ENCODE results near the gene GRAMD1B.

GRAMD1B gene

GRCh38 chr11:123521001-123521400 lies 90.9 kb downstream of the GRAMD1B start:
- no peak overlapping the region for H2AFZ ChIP-seq (ENCODE audit: low read length, unreplicated experiment)
- peaks cover 42% of the 10 kb centered on the region for H3K27me3 ChIP-seq (ENCODE audit: insufficient read depth, low read length)
- peaks cover 5% of the 10 kb centered on the region for H3K4me1 ChIP-seq (ENCODE audit: control insufficient read depth, insufficient read depth, low read length, unreplicated experiment)
- no peaks in the 10 kb centered on the region for H3K79me2 ChIP-seq (ENCODE audit: control insufficient read depth, insufficient read depth, low read length, unreplicated experiment)
- H3K27ac ChIP-seq (ENCODE audit: low read depth, low read length) = no peak overlapping the region
- no peaks in the 10 kb centered on the region for H3K36me3 ChIP-seq (ENCODE audit: insufficient read depth, low read length)
- no peak overlapping the region for H3K4me3 ChIP-seq (ENCODE audit: low read depth, low read length)

DNA sequence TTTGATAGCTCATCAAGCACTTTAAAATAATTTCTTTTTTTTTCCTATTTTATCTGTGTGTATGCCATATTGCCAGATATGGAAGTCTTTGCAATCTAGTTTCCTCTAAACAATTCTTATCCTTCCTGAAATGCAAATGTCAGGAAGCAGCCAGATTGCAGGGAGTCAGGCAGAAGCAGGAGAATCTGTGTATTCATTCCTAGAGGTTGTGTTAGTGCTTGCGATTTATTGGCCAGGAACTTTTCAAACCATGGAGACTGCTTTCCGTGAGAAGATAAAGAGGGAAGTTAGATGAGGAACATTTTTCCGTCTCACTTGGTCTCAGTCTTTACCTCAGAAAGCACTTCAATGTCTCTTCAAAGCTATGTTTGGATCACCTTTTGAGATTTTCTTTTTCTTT lies 91.9 kb downstream of the GRAMD1B start:
- H3K4me1 ChIP-seq (ENCODE audit: control insufficient read depth, insufficient read depth, low read length, unreplicated experiment) = peaks cover 5% of the 10 kb centered on the region
- H3K27ac ChIP-seq (ENCODE audit: low read depth, low read length) = no peak overlapping the region
- no peaks in the 10 kb centered on the region for H3K79me2 ChIP-seq (ENCODE audit: control insufficient read depth, insufficient read depth, low read length, unreplicated experiment)
- no peaks in the 10 kb centered on the region for H3K36me3 ChIP-seq (ENCODE audit: insufficient read depth, low read length)
- H3K27me3 ChIP-seq (ENCODE audit: insufficient read depth, low read length) = peaks cover 42% of the 10 kb centered on the region
- H3K4me3 ChIP-seq (ENCODE audit: low read depth, low read length) = no peak overlapping the region
- no peak overlapping the region for H2AFZ ChIP-seq (ENCODE audit: low read length, unreplicated experiment)

GRCh38 chr11:123523539-123523938 lies 93.5 kb downstream of the GRAMD1B start:
- no peak overlapping the region for H3K27ac ChIP-seq (ENCODE audit: low read depth, low read length)
- no peak overlapping the region for H2AFZ ChIP-seq (ENCODE audit: low read length, unreplicated experiment)
- peaks cover 38% of the 10 kb centered on the region for H3K27me3 ChIP-seq (ENCODE audit: insufficient read depth, low read length)
- H3K4me3 ChIP-seq (ENCODE audit: low read depth, low read length) = no peak overlapping the region
- H3K36me3 ChIP-seq (ENCODE audit: insufficient read depth, low read length) = no peaks in the 10 kb centered on the region
- H3K79me2 ChIP-seq (ENCODE audit: control insufficient read depth, insufficient read depth, low read length, unreplicated experiment) = no peaks in the 10 kb centered on the region
- H3K4me1 ChIP-seq (ENCODE audit: control insufficient read depth, insufficient read depth, low read length, unreplicated experiment) = peaks cover 5% of the 10 kb centered on the region

GRCh38 chr11:123525097-123525496 lies 95.0 kb downstream of the GRAMD1B start:
- Histone ChIP-seq H3K4me1 (ENCODE audit: control insufficient read depth, insufficient read depth, low read length, unreplicated experiment) (no peaks in the 10 kb centered on the region), H3K79me2 (ENCODE audit: control insufficient read depth, insufficient read depth, low read length, unreplicated experiment) (no peaks in the 10 kb centered on the region), H3K27ac (ENCODE audit: low read depth, low read length) (no peak overlapping the region), H3K27me3 (ENCODE audit: insufficient read depth, low read length) (peaks cover 29% of the 10 kb centered on the region), H3K36me3 (ENCODE audit: insufficient read depth, low read length) (no peaks in the 10 kb centered on the region), H3K4me3 (ENCODE audit: low read depth, low read length) (peak overlapping the region; percentile 47; the same call in 1 of the 2 replicates), H2AFZ (ENCODE audit: low read length, unreplicated experiment) (no peak overlapping the region)

- Histone ChIP-seq H2AFZ (ENCODE audit: low read length, unreplicated experiment) (no peak overlapping the region), H3K4me1 (ENCODE audit: control insufficient read depth, insufficient read depth, low read length, unreplicated experiment) (no peaks in the 10 kb centered on the region), H3K79me2 (ENCODE audit: control insufficient read depth, insufficient read depth, low read length, unreplicated experiment) (no peaks in the 10 kb centered on the region), H3K4me3 (ENCODE audit: low read depth, low read length) (peak overlapping the region; percentile 47), H3K27me3 (ENCODE audit: insufficient read depth, low read length) (peaks cover 29% of the 10 kb centered on the region), H3K27ac (ENCODE audit: low read depth, low read length) (no peak overlapping the region), H3K36me3 (ENCODE audit: insufficient read depth, low read length) (no peaks in the 10 kb centered on the region)
Observed at GRCh38 chr11:123525511-123525918, 95.4 kb downstream of the GRAMD1B start.

DNA sequence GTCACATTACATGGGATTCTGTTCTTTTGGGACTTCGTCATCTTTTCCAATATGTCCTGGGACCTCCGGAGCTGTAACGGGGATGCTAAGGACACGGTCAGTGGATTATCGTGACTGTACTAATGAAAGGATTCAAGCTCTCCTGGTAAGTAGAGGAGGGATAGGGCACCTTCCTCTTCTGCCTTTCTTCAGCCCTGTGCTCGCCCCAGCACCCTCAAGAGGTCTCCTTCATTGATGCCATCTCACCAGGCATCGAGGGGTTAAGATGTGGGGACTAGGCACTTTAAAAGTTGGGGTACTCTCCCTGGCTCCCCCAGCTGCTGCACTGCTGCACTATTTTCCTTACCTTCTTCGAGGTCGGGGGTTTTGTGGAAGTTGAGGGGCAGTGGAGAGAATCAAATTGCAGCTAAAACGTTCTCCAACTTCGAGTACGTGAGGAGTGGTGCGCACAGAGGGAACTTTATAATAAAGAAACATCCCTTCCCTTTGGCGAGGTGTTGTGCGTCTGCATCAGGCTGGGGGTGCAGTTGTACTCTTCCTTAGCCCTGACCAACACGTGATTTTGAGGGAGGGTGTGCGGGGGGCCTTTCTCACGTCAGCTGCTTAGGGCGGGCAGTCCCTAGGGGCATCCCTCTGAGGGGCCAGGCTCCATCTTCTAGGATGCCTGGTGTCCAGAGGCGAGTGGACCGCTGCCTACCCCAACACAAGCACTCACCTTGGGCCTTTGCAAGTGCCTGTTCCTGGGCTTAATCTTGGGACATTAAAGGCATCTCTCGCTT lies 96.1 kb downstream of the GRAMD1B start:
- Histone ChIP-seq H3K4me1 (ENCODE audit: control insufficient read depth, insufficient read depth, low read length, unreplicated experiment) (no peaks in the 10 kb centered on the region), H3K27me3 (ENCODE audit: insufficient read depth, low read length) (peaks cover 29% of the 10 kb centered on the region), H3K27ac (ENCODE audit: low read depth, low read length) (no peak overlapping the region), H3K4me3 (ENCODE audit: low read depth, low read length) (peak overlapping the region; percentile 47; the same call in 1 of the 2 replicates), H3K36me3 (ENCODE audit: insufficient read depth, low read length) (no peaks in the 10 kb centered on the region), H3K79me2 (ENCODE audit: control insufficient read depth, insufficient read depth, low read length, unreplicated experiment) (no peaks in the 10 kb centered on the region), H2AFZ (ENCODE audit: low read length, unreplicated experiment) (no peak overlapping the region)

DNA sequence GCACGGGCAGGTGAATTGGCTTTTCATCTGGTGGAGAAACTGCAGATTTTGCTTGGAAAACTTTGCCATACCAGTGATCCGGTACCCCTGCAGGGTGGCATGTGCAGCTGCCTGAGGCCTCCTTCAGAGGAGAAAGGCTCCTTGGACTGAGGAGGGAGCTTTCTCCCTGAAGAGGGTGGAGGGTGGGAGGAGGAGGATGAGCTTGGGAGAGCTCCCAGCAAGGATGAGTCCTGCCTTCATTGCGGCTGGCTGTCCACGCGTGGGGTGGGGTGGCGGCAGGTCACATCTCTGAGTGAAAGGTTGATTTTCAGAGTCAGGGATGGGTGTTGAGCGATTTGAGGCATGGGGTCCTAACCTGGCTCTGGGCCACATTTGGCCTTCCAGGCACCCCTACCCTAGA lies 96.8 kb downstream of the GRAMD1B start:
- Histone ChIP-seq H3K27ac (ENCODE audit: low read depth, low read length) (no peak overlapping the region), H3K79me2 (ENCODE audit: control insufficient read depth, insufficient read depth, low read length, unreplicated experiment) (no peaks in the 10 kb centered on the region), H3K27me3 (ENCODE audit: insufficient read depth, low read length) (peaks cover 29% of the 10 kb centered on the region), H3K4me3 (ENCODE audit: low read depth, low read length) (no peak overlapping the region), H2AFZ (ENCODE audit: low read length, unreplicated experiment) (no peak overlapping the region), H3K4me1 (ENCODE audit: control insufficient read depth, insufficient read depth, low read length, unreplicated experiment) (no peaks in the 10 kb centered on the region), H3K36me3 (ENCODE audit: insufficient read depth, low read length) (no peaks in the 10 kb centered on the region)

- no peak overlapping the region for H2AFZ ChIP-seq (ENCODE audit: low read length, unreplicated experiment)
- no peak overlapping the region for H3K4me3 ChIP-seq (ENCODE audit: low read depth, low read length)
- H3K79me2 ChIP-seq (ENCODE audit: control insufficient read depth, insufficient read depth, low read length, unreplicated experiment) = no peaks in the 10 kb centered on the region
- peaks cover 29% of the 10 kb centered on the region for H3K27me3 ChIP-seq (ENCODE audit: insufficient read depth, low read length)
- H3K27ac ChIP-seq (ENCODE audit: low read depth, low read length) = no peak overlapping the region
- no peaks in the 10 kb centered on the region for H3K4me1 ChIP-seq (ENCODE audit: control insufficient read depth, insufficient read depth, low read length, unreplicated experiment)
- no peaks in the 10 kb centered on the region for H3K36me3 ChIP-seq (ENCODE audit: insufficient read depth, low read length)
Observed at GRCh38 chr11:123527526-123527925, 97.5 kb downstream of the GRAMD1B start.

GRCh38 chr11:123527947-123528346 lies 97.9 kb downstream of the GRAMD1B start:
- Histone ChIP-seq H3K27ac (ENCODE audit: low read depth, low read length) (no peak overlapping the region), H2AFZ (ENCODE audit: low read length, unreplicated experiment) (no peak overlapping the region), H3K4me3 (ENCODE audit: low read depth, low read length) (no peak overlapping the region), H3K79me2 (ENCODE audit: control insufficient read depth, insufficient read depth, low read length, unreplicated experiment) (no peaks in the 10 kb centered on the region), H3K4me1 (ENCODE audit: control insufficient read depth, insufficient read depth, low read length, unreplicated experiment) (no peaks in the 10 kb centered on the region), H3K36me3 (ENCODE audit: insufficient read depth, low read length) (no peaks in the 10 kb centered on the region), H3K27me3 (ENCODE audit: insufficient read depth, low read length) (peaks cover 29% of the 10 kb centered on the region)

- Histone ChIP-seq H2AFZ (ENCODE audit: low read length, unreplicated experiment) (no peak overlapping the region), H3K79me2 (ENCODE audit: control insufficient read depth, insufficient read depth, low read length, unreplicated experiment) (no peaks in the 10 kb centered on the region), H3K27ac (ENCODE audit: low read depth, low read length) (no peak overlapping the region), H3K27me3 (ENCODE audit: insufficient read depth, low read length) (peaks cover 9% of the 10 kb centered on the region), H3K4me3 (ENCODE audit: low read depth, low read length) (no peak overlapping the region), H3K4me1 (ENCODE audit: control insufficient read depth, insufficient read depth, low read length, unreplicated experiment) (no peaks in the 10 kb centered on the region), H3K36me3 (ENCODE audit: insufficient read depth, low read length) (no peaks in the 10 kb centered on the region)
Observed at GRCh38 chr11:123531325-123531724, 101.3 kb downstream of the GRAMD1B start.

- no peak overlapping the region for H2AFZ ChIP-seq (ENCODE audit: low read length, unreplicated experiment)
- no peaks in the 10 kb centered on the region for H3K79me2 ChIP-seq (ENCODE audit: control insufficient read depth, insufficient read depth, low read length, unreplicated experiment)
- H3K4me3 ChIP-seq (ENCODE audit: low read depth, low read length) = no peak overlapping the region
- H3K36me3 ChIP-seq (ENCODE audit: insufficient read depth, low read length) = no peaks in the 10 kb centered on the region
- no peak overlapping the region for H3K27ac ChIP-seq (ENCODE audit: low read depth, low read length)
- no peaks in the 10 kb centered on the region for H3K4me1 ChIP-seq (ENCODE audit: control insufficient read depth, insufficient read depth, low read length, unreplicated experiment)
- 0 out of 2 replicates have a peak, but pooled peaks cover 2% of the 10 kb centered on the region for H3K27me3 ChIP-seq (ENCODE audit: insufficient read depth, low read length)
Observed at GRCh38 chr11:123532131-123532530, 102.1 kb downstream of the GRAMD1B start.
